ENCODE data around the gene AKNA.

DNA sequence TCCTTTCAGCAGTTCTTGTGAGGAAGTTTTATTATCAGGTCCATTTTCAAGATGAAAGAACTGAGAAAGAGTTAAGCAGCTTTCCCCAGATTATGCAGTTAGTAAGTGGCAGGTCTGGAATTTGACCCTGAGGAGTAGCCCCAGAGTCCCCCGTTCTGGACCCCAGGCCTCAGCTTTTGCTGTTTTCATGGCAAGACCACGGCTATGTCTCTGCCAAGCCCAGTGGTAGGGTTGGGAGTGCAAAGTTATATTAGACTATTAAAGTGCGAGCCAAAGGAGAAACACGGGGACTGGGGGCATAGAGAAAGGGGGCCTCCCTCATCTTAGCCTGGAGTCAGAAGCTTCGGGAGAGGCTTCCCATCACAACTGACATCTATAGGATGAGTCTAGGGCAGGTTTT, 84.2 kb downstream of the AKNA start:
- TF ChIP-seq, protein P1, sequence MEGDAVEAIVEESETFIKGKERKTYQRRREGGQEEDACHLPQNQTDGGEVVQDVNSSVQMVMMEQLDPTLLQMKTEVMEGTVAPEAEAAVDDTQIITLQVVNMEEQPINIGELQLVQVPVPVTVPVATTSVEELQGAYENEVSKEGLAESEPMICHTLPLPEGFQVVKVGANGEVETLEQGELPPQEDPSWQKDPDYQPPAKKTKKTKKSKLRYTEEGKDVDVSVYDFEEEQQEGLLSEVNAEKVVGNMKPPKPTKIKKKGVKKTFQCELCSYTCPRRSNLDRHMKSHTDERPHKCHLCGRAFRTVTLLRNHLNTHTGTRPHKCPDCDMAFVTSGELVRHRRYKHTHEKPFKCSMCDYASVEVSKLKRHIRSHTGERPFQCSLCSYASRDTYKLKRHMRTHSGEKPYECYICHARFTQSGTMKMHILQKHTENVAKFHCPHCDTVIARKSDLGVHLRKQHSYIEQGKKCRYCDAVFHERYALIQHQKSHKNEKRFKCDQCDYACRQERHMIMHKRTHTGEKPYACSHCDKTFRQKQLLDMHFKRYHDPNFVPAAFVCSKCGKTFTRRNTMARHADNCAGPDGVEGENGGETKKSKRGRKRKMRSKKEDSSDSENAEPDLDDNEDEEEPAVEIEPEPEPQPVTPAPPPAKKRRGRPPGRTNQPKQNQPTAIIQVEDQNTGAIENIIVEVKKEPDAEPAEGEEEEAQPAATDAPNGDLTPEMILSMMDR (IDR thresholded peaks at IDR 0.05) = no peak
- no peak for TF ChIP-seq POLR2AphosphoS5 (IDR thresholded peaks at IDR 0.05)
- TF ChIP-seq POLR2A (IDR thresholded peaks at IDR 0.05) = no peak

Data from sigmoid colon (tissue), 4 donors.